ENCODE results near the gene NMT2. TPM values are rescaled to one million over a fixed set of nuclear protein-coding genes. Genes with fewer than 3 reads are reported as not detected.

NMT2 gene
- total RNA-seq, 1 donor from 2014 or later: 17.4 TPM

DNA sequence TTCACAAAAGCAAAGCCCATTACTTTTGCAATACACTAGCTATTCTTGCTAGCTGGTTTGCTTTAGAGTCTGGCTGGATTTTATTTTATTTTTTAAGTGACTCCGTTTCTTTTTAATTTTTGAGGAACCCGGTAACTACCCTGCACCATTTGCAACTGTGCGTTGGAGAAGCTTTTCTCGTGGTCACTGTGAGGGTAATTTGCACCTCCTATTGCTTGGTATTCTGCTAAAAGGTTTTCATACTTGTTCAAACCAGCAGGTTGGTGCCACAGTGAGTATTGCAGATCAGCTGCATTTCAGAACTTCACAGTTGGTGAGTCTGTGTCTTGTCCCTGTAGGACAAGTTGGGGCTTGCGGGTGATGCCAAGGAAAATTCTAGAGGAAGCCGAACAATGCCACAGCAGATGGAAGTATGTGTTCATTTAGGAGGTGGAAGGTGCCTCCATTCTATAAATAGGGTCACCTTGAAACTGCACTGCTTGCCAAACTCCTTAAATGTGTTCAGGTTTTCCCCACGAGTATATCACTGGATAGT is 3.9 kb upstream of the NMT2 start:
- Mint-ChIP-seq H3K4me1 (ENCODE audit: unreplicated experiment) (peaks cover 10% of the 10 kb centered on the region), H3K27ac (ENCODE audit: unreplicated experiment) (no peak overlapping the region), H3K27me3 (ENCODE audit: unreplicated experiment) (no peaks in the 10 kb centered on the region), H3K9me3 (ENCODE audit: unreplicated experiment) (no peaks in the 10 kb centered on the region), H3K4me3 (ENCODE audit: unreplicated experiment) (no peak overlapping the region), H3K36me3 (ENCODE audit: unreplicated experiment) (no peaks in the 10 kb centered on the region)
- no peak for TF ChIP-seq CTCF (IDR thresholded peaks at IDR 0.05)
- no peak for DNase-seq (ENCODE audit: extremely low spot score, unreplicated experiment)

- TF ChIP-seq CTCF (IDR thresholded peaks at IDR 0.05): no peak
- Mint-ChIP-seq H3K4me1 (ENCODE audit: unreplicated experiment) (peaks cover 24% of the 10 kb centered on the region), H3K9me3 (ENCODE audit: unreplicated experiment) (no peaks in the 10 kb centered on the region), H3K36me3 (ENCODE audit: unreplicated experiment) (no peaks in the 10 kb centered on the region), H3K4me3 (ENCODE audit: unreplicated experiment) (no peak overlapping the region), H3K27me3 (ENCODE audit: unreplicated experiment) (no peaks in the 10 kb centered on the region), H3K27ac (ENCODE audit: unreplicated experiment) (no peak overlapping the region)
- DNase-seq (ENCODE audit: extremely low spot score, unreplicated experiment): no peak
Observed at GRCh38 chr10:15169555-15170401, 1.3 kb upstream of the NMT2 start.

GRCh38 chr10:15168786-15169554 is 477 bp upstream of the NMT2 start:
- peaks cover 27% of the 10 kb centered on the region for H3K4me1 Mint-ChIP-seq (ENCODE audit: unreplicated experiment)

DNA sequence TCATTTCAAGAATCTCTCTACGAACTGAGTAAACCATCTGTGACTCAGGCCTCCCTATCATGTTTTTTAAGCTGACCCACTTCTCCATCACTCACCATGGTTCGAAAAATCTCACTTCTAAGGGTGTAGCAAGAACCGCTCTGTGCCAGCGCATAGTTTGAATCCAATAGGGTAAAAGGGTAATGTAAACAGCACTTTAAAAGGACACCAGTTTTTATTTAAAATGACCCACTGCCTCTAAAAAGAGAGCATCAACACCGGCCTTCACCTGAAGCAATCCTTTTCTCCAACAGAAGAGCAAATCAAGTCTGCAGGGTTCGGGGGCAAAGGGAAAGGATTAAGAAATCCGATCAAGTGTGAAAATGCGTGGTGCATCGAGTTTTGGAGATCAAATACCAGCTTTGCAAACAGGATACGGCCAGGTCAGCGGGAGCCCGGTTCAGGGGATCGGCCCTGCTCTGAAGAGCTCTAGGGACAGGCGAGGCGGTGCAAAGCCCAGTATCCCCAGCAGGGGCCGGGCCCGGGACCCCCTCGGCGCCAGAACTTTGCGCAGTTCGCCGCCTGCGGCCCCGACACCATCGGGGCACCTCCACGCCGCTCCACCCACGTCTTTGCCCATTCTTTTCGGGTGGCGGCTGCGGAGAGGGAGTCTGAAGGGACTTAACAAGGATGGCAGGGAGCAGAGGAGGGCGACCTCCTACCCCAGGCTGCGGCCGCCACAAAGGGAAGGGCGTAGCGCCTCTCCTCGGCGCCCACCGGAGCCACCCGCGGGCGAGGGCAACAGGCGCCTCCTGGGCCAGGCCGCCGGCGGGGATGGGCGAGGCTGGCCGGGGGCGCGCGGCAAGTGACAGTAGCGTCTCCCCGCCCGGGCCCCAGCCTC is 842 bp downstream of the NMT2 start:
- Mint-ChIP-seq H3K4me1 (ENCODE audit: unreplicated experiment) (peaks cover 37% of the 10 kb centered on the region), H3K27me3 (ENCODE audit: unreplicated experiment) (no peaks in the 10 kb centered on the region), H3K27ac (ENCODE audit: unreplicated experiment) (peak overlapping the region; percentile 74), H3K36me3 (ENCODE audit: unreplicated experiment) (no peaks in the 10 kb centered on the region), H3K4me3 (ENCODE audit: unreplicated experiment) (peak overlapping the region; percentile 86), H3K9me3 (ENCODE audit: unreplicated experiment) (no peaks in the 10 kb centered on the region)
- peak; percentile 56 for TF ChIP-seq CTCF (IDR thresholded peaks at IDR 0.05)
- DNase-seq (ENCODE audit: extremely low spot score, unreplicated experiment): peak; percentile 87

More at GRCh38 chr10:15168786-15169554, 477 bp upstream of the NMT2 start:
- Mint-ChIP-seq H3K27me3 (ENCODE audit: unreplicated experiment) (no peaks in the 10 kb centered on the region), H3K36me3 (ENCODE audit: unreplicated experiment) (no peaks in the 10 kb centered on the region), H3K9me3 (ENCODE audit: unreplicated experiment) (no peaks in the 10 kb centered on the region), H3K27ac (ENCODE audit: unreplicated experiment) (no peak overlapping the region), H3K4me3 (ENCODE audit: unreplicated experiment) (no peak overlapping the region)
- TF ChIP-seq CTCF (IDR thresholded peaks at IDR 0.05): no peak
- peak; percentile 99 for DNase-seq (ENCODE audit: extremely low spot score, unreplicated experiment)

Data from osteocyte (in vitro differentiated cells).